ENCODE results near the gene MGMT.

DNA sequence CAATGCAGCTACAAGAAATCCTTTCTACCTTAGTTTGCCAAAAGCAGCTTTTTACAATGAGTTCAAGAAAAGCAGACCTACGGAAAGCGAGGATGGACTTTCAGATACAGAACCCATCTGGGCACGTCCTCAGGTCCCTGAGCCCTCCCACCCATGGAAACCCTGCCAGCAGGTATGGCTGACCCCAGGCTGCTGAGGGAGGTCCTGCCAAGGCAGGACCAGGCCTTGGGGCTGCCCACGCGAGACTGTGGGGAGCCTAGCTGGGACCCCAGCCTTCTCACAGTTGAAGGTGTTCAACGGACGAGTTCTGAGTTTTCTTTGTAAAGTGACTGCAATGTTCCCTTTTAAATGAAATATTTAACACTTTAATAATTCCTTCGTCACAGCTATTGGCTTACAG is 245.0 kb downstream of the MGMT start:
- TF ChIP-seq, protein P1, sequence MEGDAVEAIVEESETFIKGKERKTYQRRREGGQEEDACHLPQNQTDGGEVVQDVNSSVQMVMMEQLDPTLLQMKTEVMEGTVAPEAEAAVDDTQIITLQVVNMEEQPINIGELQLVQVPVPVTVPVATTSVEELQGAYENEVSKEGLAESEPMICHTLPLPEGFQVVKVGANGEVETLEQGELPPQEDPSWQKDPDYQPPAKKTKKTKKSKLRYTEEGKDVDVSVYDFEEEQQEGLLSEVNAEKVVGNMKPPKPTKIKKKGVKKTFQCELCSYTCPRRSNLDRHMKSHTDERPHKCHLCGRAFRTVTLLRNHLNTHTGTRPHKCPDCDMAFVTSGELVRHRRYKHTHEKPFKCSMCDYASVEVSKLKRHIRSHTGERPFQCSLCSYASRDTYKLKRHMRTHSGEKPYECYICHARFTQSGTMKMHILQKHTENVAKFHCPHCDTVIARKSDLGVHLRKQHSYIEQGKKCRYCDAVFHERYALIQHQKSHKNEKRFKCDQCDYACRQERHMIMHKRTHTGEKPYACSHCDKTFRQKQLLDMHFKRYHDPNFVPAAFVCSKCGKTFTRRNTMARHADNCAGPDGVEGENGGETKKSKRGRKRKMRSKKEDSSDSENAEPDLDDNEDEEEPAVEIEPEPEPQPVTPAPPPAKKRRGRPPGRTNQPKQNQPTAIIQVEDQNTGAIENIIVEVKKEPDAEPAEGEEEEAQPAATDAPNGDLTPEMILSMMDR (IDR thresholded peaks at IDR 0.05) = no peak
- no peak for TF ChIP-seq POLR2AphosphoS5 (IDR thresholded peaks at IDR 0.05)
